NCI-H82 (cell line): Measurements from ENCODE around the gene DOCK1.

Experiments used
- DNase-seq: peaks from one replicate; lab custom pipeline; 2025; lab: John Stamatoyannopoulos, UW

The DOCK1 gene

GRCh38 chr10:127218658-127219057, 313.4 kb downstream of the DOCK1 start:
- no peak for DNase-seq

- no peak for DNase-seq
Measured at GRCh38 chr10:127221281-127221680, 316.1 kb downstream of the DOCK1 start.

GRCh38 chr10:127227027-127227426, 321.8 kb downstream of the DOCK1 start:
- DNase-seq, result no peak

- DNase-seq, result no peak
Measured at GRCh38 chr10:127227663-127228062, 322.4 kb downstream of the DOCK1 start.

- peak; percentile 28 for DNase-seq
Measured at GRCh38 chr10:127228195-127228787, 323.1 kb downstream of the DOCK1 start.

GRCh38 chr10:127234306-127234800, 329.1 kb downstream of the DOCK1 start:
- DNase-seq, result no peak

- no peak for DNase-seq
Measured at GRCh38 chr10:127236266-127236665, 331.0 kb downstream of the DOCK1 start.

GRCh38 chr10:127242914-127243313, 337.7 kb downstream of the DOCK1 start:
- DNase-seq, result no peak

GRCh38 chr10:127243490-127244272, 338.5 kb downstream of the DOCK1 start:
- DNase-seq, result peak; percentile 82

GRCh38 chr10:127245456-127245855, 340.2 kb downstream of the DOCK1 start:
- DNase-seq, result no peak

- DNase-seq, result no peak
Measured at GRCh38 chr10:127250031-127250430, 344.8 kb downstream of the DOCK1 start.

GRCh38 chr10:127252818-127253217, 347.6 kb downstream of the DOCK1 start:
- no peak for DNase-seq

- no peak for DNase-seq
Measured at GRCh38 chr10:127254276-127254675, 349.0 kb downstream of the DOCK1 start.

- no peak for DNase-seq
Measured at GRCh38 chr10:127257395-127257794, 352.2 kb downstream of the DOCK1 start.

- no peak for DNase-seq
Measured at GRCh38 chr10:127259347-127259746, 354.1 kb downstream of the DOCK1 start.

- no peak for DNase-seq
Measured at GRCh38 chr10:127262606-127263005, 357.4 kb downstream of the DOCK1 start.

GRCh38 chr10:127265288-127265687, 360.1 kb downstream of the DOCK1 start:
- DNase-seq, result no peak

- no peak for DNase-seq
Measured at GRCh38 chr10:127266431-127266830, 361.2 kb downstream of the DOCK1 start.

GRCh38 chr10:127267442-127267841, 362.2 kb downstream of the DOCK1 start:
- no peak for DNase-seq

- no peak for DNase-seq
Measured at GRCh38 chr10:127272076-127272475, 366.8 kb downstream of the DOCK1 start.

- no peak for DNase-seq
Measured at GRCh38 chr10:127275272-127275671, 370.0 kb downstream of the DOCK1 start.

GRCh38 chr10:127275793-127276450, 370.7 kb downstream of the DOCK1 start:
- DNase-seq, result no peak
